CD4-positive, alpha-beta T cell (primary cell): Measurements from ENCODE around the gene MROH8. TPM values are rescaled to one million over a fixed set of nuclear protein-coding genes. Genes with fewer than 3 reads are reported as not detected.

Experiments
- ATAC-seq: fragments of 200-7000 bp; cut with Tn5 transposase; one replicate; pipeline ENCODE4 v1.10.0; 2022; ENCODE audit warnings: mild to moderate bottlenecking; ENCODE audit not compliant: poor library complexity
- CTCF ChIA-PET: fragments of 350-600 bp; sonication (Branson Sonifier 250); formaldehyde crosslinking; loops from one replicate; lab custom pipeline; 2021; ENCODE audit warnings: antibody characterized with exemption, inconsistent platforms; lab: Charles Lee
- POLR2A ChIA-PET: fragments of 350-600 bp; sonication (Branson Sonifier 250); formaldehyde crosslinking; loops from one replicate; lab custom pipeline; 2021; ENCODE audit warnings: antibody characterized with exemption, inconsistent platforms; lab: Charles Lee
- DNase-seq, 14 experiments: peaks; one replicate each; pipeline ENCODE4 v3.0.0-alpha.2; 2013 to 2020; ENCODE audit warnings: mixed read lengths in 2 of 14
- H3K27ac ChIP-seq, 2 donors: one replicate each; pipeline versions ENCODE4 v1.5.1 to v1.7.0; 2013; ENCODE audit warnings: low read length in 2 of 2, low read depth in 1 of 2, mild to moderate bottlenecking in 1 of 2
- H3K27me3 ChIP-seq, 2 experiments: 1 replicate in 1 of 2; 2 replicates in 1 of 2; pipeline versions ENCODE4 v1.6.1 to v1.7.0; 2013; ENCODE audit warnings: low read length in 2 of 2, control low read depth in 1 of 2, mild to moderate bottlenecking in 1 of 2, moderate library complexity in 1 of 2; ENCODE audit not compliant: insufficient read depth in 2 of 2, control insufficient read depth in 1 of 2
- H3K36me3 ChIP-seq: one replicate; pipeline ENCODE4 v1.6.1; 2013; ENCODE audit warnings: low read length, control low read depth; ENCODE audit not compliant: insufficient read depth
- H3K4me1 ChIP-seq: one replicate; pipeline ENCODE4 v1.6.1; 2013; ENCODE audit warnings: low read length, control low read depth; ENCODE audit not compliant: insufficient read depth
- H3K4me3 ChIP-seq: one replicate; pipeline ENCODE4 v1.5.1; 2013; ENCODE audit warnings: mild to moderate bottlenecking, low read length, moderate library complexity
- H3K9me3 ChIP-seq, 2 experiments: 1 replicate in 1 of 2; 2 replicates in 1 of 2; pipeline versions ENCODE4 v1.6.1 to v1.7.0; 2013; ENCODE audit warnings: low read length in 2 of 2, mild to moderate bottlenecking in 2 of 2, control low read depth in 1 of 2, moderate library complexity in 1 of 2; ENCODE audit not compliant: control insufficient read depth in 1 of 2, insufficient read depth in 1 of 2
- H3K27ac Mint-ChIP-seq: one replicate; pipeline ENCODE4 v1.8.0; 2020; ENCODE audit warnings: mixed read lengths
- H3K27me3 Mint-ChIP-seq: one replicate; pipeline ENCODE4 v1.8.0; 2021; ENCODE audit warnings: mixed read lengths
- H3K36me3 Mint-ChIP-seq: one replicate; pipeline ENCODE4 v1.8.0; 2021; ENCODE audit warnings: low read depth, mixed read lengths
- H3K4me1 Mint-ChIP-seq: one replicate; pipeline ENCODE4 v1.8.0; 2021; ENCODE audit warnings: low read depth, mixed read lengths
- H3K4me3 Mint-ChIP-seq: one replicate; pipeline ENCODE4 v1.8.0; 2020; ENCODE audit warnings: mild to moderate bottlenecking, mixed read lengths
- H3K9me3 Mint-ChIP-seq: one replicate; pipeline ENCODE4 v1.8.0; 2020; ENCODE audit warnings: mixed read lengths
- CTCF ChIP-seq: fragments of 200-600 bp; IDR thresholded peaks from one replicate; pipeline ENCODE4 v1.8.0; 2022; ENCODE audit warnings: antibody characterized with exemption, mild to moderate bottlenecking
- intact Hi-C, 2 experiments: fragments of 100-400 bp; cut with DNase I in 1 of 2; cut with micrococcal nuclease in 1 of 2; formaldehyde crosslinking; loops; one replicate each; pipeline versions ENCODE4 v1.15.1 to v1.9.0; 2023 to 2025; cut with DNase I, micrococcal nuclease
- total RNA-seq, 174 experiments: library from RNA in 2 of 174; stranded (reverse) in 2 of 174; gene quantifications; one replicate each; pipeline ENCODE4 v1.2.3 and lab custom pipeline; 2021 to 2026

The MROH8 gene
- total RNA-seq, 2 experiments from 2014 or later: 1.1 to 1.2 TPM

GRCh38 chr20:37123441-37123840, 55.9 kb downstream of the MROH8 start:
- Mint-ChIP-seq H3K27ac (no peak overlapping the region), H3K9me3 (no peaks in the 10 kb centered on the region), H3K4me1 (no peaks in the 10 kb centered on the region), H3K36me3 (no peaks in the 10 kb centered on the region), H3K4me3 (no peak overlapping the region), H3K27me3 (no peaks in the 10 kb centered on the region)
- ChIA-PET POLR2A (no interaction called here), CTCF (no interaction called here)
- DNase-seq: peak in 3 of 14 experiments; percentile 2 to 42 (median 35)
- H3K4me3 ChIP-seq: no peak overlapping the region
- no peaks in the 10 kb centered on the region for H3K27me3 ChIP-seq
- no peak for ATAC-seq
- intact Hi-C loops: no loop called here
- H3K27ac ChIP-seq: no peak overlapping the region
- H3K9me3 ChIP-seq: no peaks in the 10 kb centered on the region
- no peaks in the 10 kb centered on the region for H3K4me1 ChIP-seq
- TF ChIP-seq CTCF: no peak
- H3K36me3 ChIP-seq: no peaks in the 10 kb centered on the region

- no peaks in the 10 kb centered on the region for H3K36me3 ChIP-seq
- no peak overlapping the region for H3K4me3 ChIP-seq
- Mint-ChIP-seq H3K9me3 (no peaks in the 10 kb centered on the region), H3K4me3 (no peak overlapping the region), H3K4me1 (no peaks in the 10 kb centered on the region), H3K27me3 (no peaks in the 10 kb centered on the region), H3K36me3 (no peaks in the 10 kb centered on the region), H3K27ac (no peak overlapping the region)
- no peak for TF ChIP-seq CTCF
- ATAC-seq: no peak
- ChIA-PET POLR2A (no interaction called here), CTCF (interaction anchor here (1.0 kb wide), 1 partner anchor 17 kb away, joined by 3 read pairs; no protein-coding TSS in a partner anchor)
- H3K27me3 ChIP-seq: no peaks in the 10 kb centered on the region
- intact Hi-C loops: no loop called here
- H3K27ac ChIP-seq: no peak overlapping the region
- DNase-seq: no peak
- H3K9me3 ChIP-seq: no peaks in the 10 kb centered on the region
- no peaks in the 10 kb centered on the region for H3K4me1 ChIP-seq
These were observed 58.9 kb downstream of the MROH8 start for GRCh38 chr20:37120497-37120896.

- intact Hi-C loops: no loop called here
- no peak for ATAC-seq
- H3K4me1 ChIP-seq: no peaks in the 10 kb centered on the region
- Mint-ChIP-seq H3K27ac (no peak overlapping the region), H3K4me1 (no peaks in the 10 kb centered on the region), H3K36me3 (no peaks in the 10 kb centered on the region), H3K4me3 (no peak overlapping the region), H3K9me3 (no peaks in the 10 kb centered on the region), H3K27me3 (no peaks in the 10 kb centered on the region)
- no peak overlapping the region for H3K4me3 ChIP-seq
- ChIA-PET POLR2A (no interaction called here), CTCF (interaction anchor here (0.7 kb wide), 1 partner anchor 24 kb away, joined by 3 read pairs; no protein-coding TSS in a partner anchor)
- H3K27ac ChIP-seq: no peak overlapping the region
- H3K9me3 ChIP-seq: no peaks in the 10 kb centered on the region
- no peaks in the 10 kb centered on the region for H3K27me3 ChIP-seq
- no peak for TF ChIP-seq CTCF
- no peak for DNase-seq
- no peaks in the 10 kb centered on the region for H3K36me3 ChIP-seq
These were observed 59.9 kb downstream of the MROH8 start for GRCh38 chr20:37119356-37120036.
